WTC11 (cell line): ENCODE results near the gene CEP350. TPM values are rescaled to one million over a fixed set of nuclear protein-coding genes. Genes with fewer than 3 reads are reported as not detected.

ENCODE experiments used
- ATAC-seq: fragments of 200-7000 bp; cut with Tn5 transposase; 2 replicates; pipeline ENCODE4 v1.10.0; 2021; ENCODE audit warnings: mild to moderate bottlenecking, moderate library complexity
- CTCF ChIA-PET: fragments of 300-600 bp; sonication (Branson Sonifier 250); formaldehyde crosslinking; loops from one replicate; lab custom pipeline; 2021; ENCODE audit warnings: antibody characterized with exemption; lab: Charles Lee
- POLR2A ChIA-PET: fragments of 350-600 bp; sonication (Branson Sonifier 250); formaldehyde crosslinking; loops from one replicate; lab custom pipeline; 2021; ENCODE audit warnings: antibody characterized with exemption; lab: Charles Lee
- DNase-seq: peaks from one replicate; pipeline ENCODE4 v3.0.0; 2021; ENCODE audit warnings: low spot score
- H3K27ac Mint-ChIP-seq: 2 replicates; pipeline ENCODE4 v1.8.0; 2021; ENCODE audit warnings: mixed read lengths
- H3K27me3 Mint-ChIP-seq: 2 replicates; pipeline ENCODE4 v1.8.0; 2021; ENCODE audit warnings: low read depth, mild to moderate bottlenecking, moderate library complexity, mixed read lengths
- H3K36me3 Mint-ChIP-seq: 2 replicates; pipeline ENCODE4 v1.8.0; 2021; ENCODE audit warnings: mixed read lengths
- H3K4me1 Mint-ChIP-seq: 2 replicates; pipeline ENCODE4 v1.8.0; 2022; ENCODE audit warnings: mixed read lengths
- H3K4me3 Mint-ChIP-seq: 2 replicates; pipeline ENCODE4 v1.8.0; 2021; ENCODE audit warnings: mild to moderate bottlenecking, moderate library complexity, mixed read lengths
- H3K9me3 Mint-ChIP-seq: 2 replicates; pipeline ENCODE4 v1.8.0; 2021; ENCODE audit warnings: mixed read lengths
- AFF4 ChIP-seq: sonication (generic); formaldehyde crosslinking; IDR thresholded peaks from 2 replicates; pipeline ENCODE4 v1.8.1; 2023; ENCODE audit warnings: mild to moderate bottlenecking, missing genetic modification reagents, borderline replicate concordance
- E2F4 ChIP-seq: sonication (generic); formaldehyde crosslinking; IDR thresholded peaks from 2 replicates; pipeline ENCODE4 v1.8.1; 2022; ENCODE audit warnings: low read depth, mild to moderate bottlenecking, moderate library complexity, missing genetic modification reagents, borderline replicate concordance
- E2F5 ChIP-seq: sonication (generic); formaldehyde crosslinking; IDR thresholded peaks from 2 replicates; pipeline ENCODE4 v1.8.1; 2022; ENCODE audit warnings: mild to moderate bottlenecking, moderate library complexity, missing genetic modification reagents
- ESRRA ChIP-seq: sonication (generic); formaldehyde crosslinking; IDR thresholded peaks from 2 replicates; pipeline ENCODE4 v1.8.1; 2022; ENCODE audit warnings: mild to moderate bottlenecking, missing genetic modification reagents, borderline replicate concordance
- ETV6 ChIP-seq: sonication (generic); formaldehyde crosslinking; IDR thresholded peaks from 2 replicates; pipeline ENCODE4 v1.8.1; 2022; ENCODE audit warnings: mild to moderate bottlenecking, missing genetic modification reagents
- HMGA2 ChIP-seq: fragments of 250-450 bp; sonication (Bioruptor Pico); IDR thresholded peaks from 2 replicates; pipeline ENCODE4 v1.4.0; 2021; ENCODE audit warnings: mild to moderate bottlenecking, moderate library complexity
- NFYB ChIP-seq: sonication (generic); formaldehyde crosslinking; conservative IDR thresholded peaks from 2 replicates; pipeline ENCODE4 v1.8.0; 2022; ENCODE audit warnings: low read depth, missing genetic modification reagents
- NR1H2 ChIP-seq: sonication (generic); formaldehyde crosslinking; IDR thresholded peaks from 2 replicates; pipeline ENCODE4 v1.9.0; 2021; ENCODE audit warnings: mild to moderate bottlenecking, moderate library complexity, missing genetic modification reagents
- TCF7 ChIP-seq: sonication (generic); formaldehyde crosslinking; IDR thresholded peaks from 2 replicates; pipeline ENCODE4 v1.8.0; 2022; ENCODE audit warnings: mild to moderate bottlenecking, low read depth, missing genetic modification reagents, moderate library complexity
- TEAD4 ChIP-seq: sonication (generic); formaldehyde crosslinking; IDR thresholded peaks from 2 replicates; pipeline ENCODE4 v1.8.0; 2022; ENCODE audit warnings: mild to moderate bottlenecking, missing genetic modification reagents
- USF2 ChIP-seq: sonication (generic); formaldehyde crosslinking; IDR thresholded peaks from 2 replicates; pipeline ENCODE4 v1.8.1; 2023; ENCODE audit warnings: mild to moderate bottlenecking, missing genetic modification reagents, moderate library complexity
- ZBTB21 ChIP-seq: sonication (generic); formaldehyde crosslinking; IDR thresholded peaks from 2 replicates; pipeline ENCODE4 v1.8.1; 2023; ENCODE audit warnings: mild to moderate bottlenecking, missing genetic modification reagents, borderline replicate concordance
- ZNF263 ChIP-seq: sonication (generic); formaldehyde crosslinking; IDR thresholded peaks from 2 replicates; pipeline ENCODE4 v1.8.1; 2022; ENCODE audit warnings: low read depth, mild to moderate bottlenecking, moderate library complexity, missing genetic modification reagents
- ZNF317 ChIP-seq: sonication (generic); formaldehyde crosslinking; IDR thresholded peaks from 2 replicates; pipeline ENCODE4 v1.8.1; 2023; ENCODE audit warnings: low read depth, mild to moderate bottlenecking, moderate library complexity, missing genetic modification reagents, borderline replicate concordance
- ZNF396 ChIP-seq: fragments of 250-450 bp; sonication (Bioruptor Pico); IDR thresholded peaks from 2 replicates; pipeline ENCODE4 v1.8.0; 2021; ENCODE audit warnings: mild to moderate bottlenecking, moderate library complexity, borderline replicate concordance
- total RNA-seq: library from RNA; stranded (reverse); gene quantifications from 3 replicates; pipeline ENCODE4 v1.2.3, GENCODE V29; 2021
- TF ChIP-seq, protein P1 (sequence below): sonication (generic); formaldehyde crosslinking; IDR thresholded peaks from 2 replicates; pipeline ENCODE4 v1.8.0; 2023; ENCODE audit warnings: missing genetic modification reagents, mild to moderate bottlenecking, borderline replicate concordance

Gene CEP350
- total RNA-seq, 1 experiment from 2014 or later = 34.2 TPM

GRCh38 chr1:180153032-180153431, 198.4 kb downstream of the CEP350 start:
- TF ChIP-seq ESRRA (CRISPR knock-in tag) (no peak), ZNF396 (CRISPR knock-in tag) (no peak), AFF4 (CRISPR knock-in tag) (no peak), HMGA2 (CRISPR knock-in tag) (no peak), USF2 (CRISPR knock-in tag) (no peak)
- POLR2A ChIA-PET = no interaction called here
- Mint-ChIP-seq H3K4me3 (peak overlapping the region; percentile 87), H3K9me3 (no peaks in the 10 kb centered on the region), H3K36me3 (no peaks in the 10 kb centered on the region), H3K4me1 (peaks cover 18% of the 10 kb centered on the region), H3K27me3 (peaks cover 34% of the 10 kb centered on the region), H3K27ac (no peak overlapping the region)
- ATAC-seq (no peak), DNase-seq (no peak)
- CTCF ChIA-PET = interaction anchor here (4.9 kb wide), 1 partner anchor 14 kb away, joined by 69 read pairs; no protein-coding TSS in a partner anchor

DNA sequence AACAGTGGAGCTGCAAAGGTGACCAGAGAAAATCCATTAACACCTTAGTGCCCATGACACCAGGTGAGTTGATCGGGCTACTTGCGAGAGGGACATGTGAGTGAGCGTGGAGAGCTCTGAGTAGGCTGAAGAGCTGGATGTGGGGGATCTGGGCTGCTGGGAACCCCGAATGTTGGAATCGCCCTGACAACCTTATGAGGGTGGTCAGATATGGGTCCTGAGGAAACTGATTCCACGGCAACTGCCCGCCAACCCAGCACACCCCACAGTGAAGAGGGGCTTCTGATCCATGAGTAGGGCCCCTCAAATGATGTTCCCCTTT, 199.4 kb downstream of the CEP350 start:
- no peaks in the 10 kb centered on the region for H3K9me3 Mint-ChIP-seq

DNA sequence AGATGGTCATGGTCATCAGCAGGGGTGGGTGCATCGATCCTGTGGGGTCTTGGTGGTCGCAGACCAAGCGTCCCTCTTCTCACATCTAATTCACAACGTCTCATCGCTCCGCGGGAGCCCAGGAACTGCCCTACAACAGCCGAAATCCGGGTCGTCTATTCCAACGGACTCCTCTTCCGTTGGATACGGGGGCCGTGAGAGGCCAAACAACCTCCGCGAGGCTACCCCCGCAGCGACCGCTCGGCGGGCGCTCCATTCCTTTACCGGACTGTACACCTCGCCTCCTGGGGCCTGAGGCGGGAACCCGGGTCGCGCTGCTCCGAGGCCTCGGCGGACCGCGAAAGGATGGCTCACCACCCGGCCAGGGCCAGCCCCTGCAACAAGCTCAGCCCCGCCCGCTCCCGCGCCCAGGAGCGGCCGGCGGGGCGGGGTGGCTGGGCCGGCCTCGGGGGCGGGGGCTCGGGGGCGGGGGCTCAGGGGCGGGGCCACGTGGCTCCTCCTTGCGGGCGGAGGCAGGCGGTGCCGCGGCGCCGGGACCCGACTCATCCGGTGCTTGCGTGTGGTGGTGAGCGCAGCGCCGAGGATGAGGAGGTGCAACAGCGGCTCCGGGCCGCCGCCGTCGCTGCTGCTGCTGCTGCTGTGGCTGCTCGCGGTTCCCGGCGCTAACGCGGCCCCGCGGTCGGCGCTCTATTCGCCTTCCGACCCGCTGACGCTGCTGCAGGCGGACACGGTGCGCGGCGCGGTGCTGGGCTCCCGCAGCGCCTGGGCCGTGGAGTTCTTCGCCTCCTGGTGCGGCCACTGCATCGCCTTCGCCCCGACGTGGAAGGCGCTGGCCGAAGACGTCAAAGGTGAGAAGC, 199.9 kb downstream of the CEP350 start, which contains the start of gene QSOX1:
TSS of gene QSOX1 (plus strand) at position 545 of the 857 bp plus-strand sequence. CDS start at position 584, 39 bp downstream.
- H3K4me3 Mint-ChIP-seq = peak within 1 kb of the TSS; percentile 90
- peaks cover 34% of the 10 kb centered on the region for H3K27me3 Mint-ChIP-seq
- ChIA-PET POLR2A (interaction anchor here (0.7 to 1.6 kb wide), 8 partner anchors 9 to 738 kb away, joined by 3 to 6 read pairs (median 4); partner anchors contain the start of gene TOR1AIP1), CTCF (interaction anchor here (0.6 to 4.9 kb wide), 6 partner anchors 13 to 340 kb away, joined by 3 to 69 read pairs (median 7); no protein-coding TSS in a partner anchor)
- H3K36me3 Mint-ChIP-seq = no peaks in the 10 kb centered on the region
- ATAC-seq (peak; percentile 89), DNase-seq (peak; percentile 84)
- peaks cover 28% of the 10 kb centered on the region for H3K4me1 Mint-ChIP-seq
- no peaks in the 10 kb centered on the region for H3K9me3 Mint-ChIP-seq
- H3K27ac Mint-ChIP-seq = peak within 1 kb of the TSS; percentile 58
- TF ChIP-seq ZBTB21 (CRISPR knock-in tag) (no peak), TEAD4 (no peak), ETV6 (CRISPR knock-in tag) (peak; percentile 60; the same call in 1 of the 2 replicates), TCF7 (no peak), ZNF263 (CRISPR knock-in tag) (no peak), NR1H2 (CRISPR knock-in tag) (no peak), E2F5 (CRISPR knock-in tag) (peak; percentile 72; the same call in 1 of the 2 replicates), NFYB (0 out of 2 replicates have a peak, but pooled peaks have one; percentile 16), E2F4 (CRISPR knock-in tag) (0 out of 2 replicates have a peak, but pooled peaks have one; percentile 38)

More for the DNA sequence above, 199.4 kb downstream of the CEP350 start:
- DNase-seq = no peak
- H3K27ac Mint-ChIP-seq = no peak overlapping the region
- peak overlapping the region; percentile 87 for H3K4me3 Mint-ChIP-seq
- TF ChIP-seq, protein P1, sequence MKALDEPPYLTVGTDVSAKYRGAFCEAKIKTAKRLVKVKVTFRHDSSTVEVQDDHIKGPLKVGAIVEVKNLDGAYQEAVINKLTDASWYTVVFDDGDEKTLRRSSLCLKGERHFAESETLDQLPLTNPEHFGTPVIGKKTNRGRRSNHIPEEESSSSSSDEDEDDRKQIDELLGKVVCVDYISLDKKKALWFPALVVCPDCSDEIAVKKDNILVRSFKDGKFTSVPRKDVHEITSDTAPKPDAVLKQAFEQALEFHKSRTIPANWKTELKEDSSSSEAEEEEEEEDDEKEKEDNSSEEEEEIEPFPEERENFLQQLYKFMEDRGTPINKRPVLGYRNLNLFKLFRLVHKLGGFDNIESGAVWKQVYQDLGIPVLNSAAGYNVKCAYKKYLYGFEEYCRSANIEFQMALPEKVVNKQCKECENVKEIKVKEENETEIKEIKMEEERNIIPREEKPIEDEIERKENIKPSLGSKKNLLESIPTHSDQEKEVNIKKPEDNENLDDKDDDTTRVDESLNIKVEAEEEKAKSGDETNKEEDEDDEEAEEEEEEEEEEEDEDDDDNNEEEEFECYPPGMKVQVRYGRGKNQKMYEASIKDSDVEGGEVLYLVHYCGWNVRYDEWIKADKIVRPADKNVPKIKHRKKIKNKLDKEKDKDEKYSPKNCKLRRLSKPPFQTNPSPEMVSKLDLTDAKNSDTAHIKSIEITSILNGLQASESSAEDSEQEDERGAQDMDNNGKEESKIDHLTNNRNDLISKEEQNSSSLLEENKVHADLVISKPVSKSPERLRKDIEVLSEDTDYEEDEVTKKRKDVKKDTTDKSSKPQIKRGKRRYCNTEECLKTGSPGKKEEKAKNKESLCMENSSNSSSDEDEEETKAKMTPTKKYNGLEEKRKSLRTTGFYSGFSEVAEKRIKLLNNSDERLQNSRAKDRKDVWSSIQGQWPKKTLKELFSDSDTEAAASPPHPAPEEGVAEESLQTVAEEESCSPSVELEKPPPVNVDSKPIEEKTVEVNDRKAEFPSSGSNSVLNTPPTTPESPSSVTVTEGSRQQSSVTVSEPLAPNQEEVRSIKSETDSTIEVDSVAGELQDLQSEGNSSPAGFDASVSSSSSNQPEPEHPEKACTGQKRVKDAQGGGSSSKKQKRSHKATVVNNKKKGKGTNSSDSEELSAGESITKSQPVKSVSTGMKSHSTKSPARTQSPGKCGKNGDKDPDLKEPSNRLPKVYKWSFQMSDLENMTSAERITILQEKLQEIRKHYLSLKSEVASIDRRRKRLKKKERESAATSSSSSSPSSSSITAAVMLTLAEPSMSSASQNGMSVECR (CRISPR knock-in tag) = 0 out of 2 replicates have a peak, but pooled peaks have one; percentile 47
- TF ChIP-seq ZNF317 (CRISPR knock-in tag) = no peak
- peaks cover 22% of the 10 kb centered on the region for H3K4me1 Mint-ChIP-seq
- H3K27me3 Mint-ChIP-seq = peaks cover 34% of the 10 kb centered on the region
- no peaks in the 10 kb centered on the region for H3K36me3 Mint-ChIP-seq
- ChIA-PET POLR2A (interaction anchor here (1.2 to 1.6 kb wide), 4 partner anchors 8 to 272 kb away, joined by 3 to 6 read pairs (median 6); partner anchors contain the start of gene TOR1AIP1), CTCF (interaction anchor here (1.2 to 4.9 kb wide), 3 partner anchors 13 to 27 kb away, joined by 7 to 69 read pairs (median 10); no protein-coding TSS in a partner anchor)
- ATAC-seq = no peak
